ENCODE measurements around the gene TMEM17.
"Not testable (repeated sequence)": the region's sequence is repeated elsewhere in the genome, so short reads cannot be mapped to it uniquely, and the experiment has no call there.

The TMEM17 gene

GRCh38 chr2:62527478-62528210 lies 21.6 kb upstream of the TMEM17 start:
- Mint-ChIP-seq H3K27me3 (ENCODE audit: low read depth) (peaks cover 7% of the 10 kb centered on the region), H3K36me3 (ENCODE audit: low read depth) (no peaks in the 10 kb centered on the region), H3K9me3 (no peaks in the 10 kb centered on the region)

GRCh38 chr2:62526531-62527381 lies 20.8 kb upstream of the TMEM17 start:
- no peak for DNase-seq (ENCODE audit: low spot score)
- no peak overlapping the region for H3K27ac Mint-ChIP-seq
- H3K27me3 Mint-ChIP-seq (ENCODE audit: low read depth), result peaks cover 7% of the 10 kb centered on the region
- no peaks in the 10 kb centered on the region for H3K36me3 Mint-ChIP-seq (ENCODE audit: low read depth)
- no peaks in the 10 kb centered on the region for H3K9me3 Mint-ChIP-seq
- H3K4me1 Mint-ChIP-seq (ENCODE audit: low read depth), result no peaks in the 10 kb centered on the region
- no peak overlapping the region for H3K4me3 Mint-ChIP-seq

More at GRCh38 chr2:62527478-62528210, 21.6 kb upstream of the TMEM17 start:
- DNase-seq (ENCODE audit: low spot score), result no peak
- no peak overlapping the region for H3K4me3 Mint-ChIP-seq
- no peaks in the 10 kb centered on the region for H3K4me1 Mint-ChIP-seq (ENCODE audit: low read depth)
- H3K27ac Mint-ChIP-seq, result no peak overlapping the region

GRCh38 chr2:62525549-62526269 lies 19.7 kb upstream of the TMEM17 start:
- Mint-ChIP-seq H3K27me3 (ENCODE audit: low read depth) (peaks cover 7% of the 10 kb centered on the region), H3K27ac (no peak overlapping the region), H3K9me3 (no peaks in the 10 kb centered on the region), H3K4me1 (ENCODE audit: low read depth) (no peaks in the 10 kb centered on the region), H3K4me3 (no peak overlapping the region), H3K36me3 (ENCODE audit: low read depth) (no peaks in the 10 kb centered on the region)
- no peak for DNase-seq (ENCODE audit: low spot score)

GRCh38 chr2:62524293-62524941 lies 18.4 kb upstream of the TMEM17 start:
- no peaks in the 10 kb centered on the region for H3K36me3 Mint-ChIP-seq (ENCODE audit: low read depth)
- no peak for DNase-seq (ENCODE audit: low spot score)
- H3K9me3 Mint-ChIP-seq, result no peaks in the 10 kb centered on the region
- H3K27ac Mint-ChIP-seq, result no peak overlapping the region
- H3K4me3 Mint-ChIP-seq, result no peak overlapping the region
- H3K4me1 Mint-ChIP-seq (ENCODE audit: low read depth), result no peaks in the 10 kb centered on the region
- H3K27me3 Mint-ChIP-seq (ENCODE audit: low read depth), result peaks cover 2% of the 10 kb centered on the region

GRCh38 chr2:62521061-62521460 lies 15.1 kb upstream of the TMEM17 start:
- not testable (repeated sequence) for H3K27ac Mint-ChIP-seq; H3K27me3 Mint-ChIP-seq (ENCODE audit: low read depth); H3K9me3 Mint-ChIP-seq; DNase-seq (ENCODE audit: low spot score); H3K36me3 Mint-ChIP-seq (ENCODE audit: low read depth); H3K4me1 Mint-ChIP-seq (ENCODE audit: low read depth); H3K4me3 Mint-ChIP-seq

GRCh38 chr2:62512384-62512783 lies 6.4 kb upstream of the TMEM17 start:
- no peak overlapping the region for H3K4me3 Mint-ChIP-seq
- H3K36me3 Mint-ChIP-seq (ENCODE audit: low read depth), result no peaks in the 10 kb centered on the region
- DNase-seq (ENCODE audit: low spot score), result no peak
- no peak overlapping the region for H3K27ac Mint-ChIP-seq
- peaks cover 10% of the 10 kb centered on the region for H3K9me3 Mint-ChIP-seq
- H3K4me1 Mint-ChIP-seq (ENCODE audit: low read depth), result no peaks in the 10 kb centered on the region
- peaks cover 14% of the 10 kb centered on the region for H3K27me3 Mint-ChIP-seq (ENCODE audit: low read depth)

GRCh38 chr2:62511636-62512035 lies 5.6 kb upstream of the TMEM17 start:
- Mint-ChIP-seq H3K9me3 (peaks cover 3% of the 10 kb centered on the region), H3K27me3 (ENCODE audit: low read depth) (peaks cover 12% of the 10 kb centered on the region), H3K36me3 (ENCODE audit: low read depth) (no peaks in the 10 kb centered on the region), H3K27ac (no peak overlapping the region), H3K4me1 (ENCODE audit: low read depth) (peaks cover under 1% of the 10 kb centered on the region), H3K4me3 (no peak overlapping the region)
- no peak for DNase-seq (ENCODE audit: low spot score)

GRCh38 chr2:62506421-62506750 lies 391 bp upstream of the TMEM17 start:
- DNase-seq (ENCODE audit: low spot score), result no peak
- H3K36me3 Mint-ChIP-seq (ENCODE audit: low read depth), result no peaks in the 10 kb centered on the region
- peaks cover 20% of the 10 kb centered on the region for H3K27me3 Mint-ChIP-seq (ENCODE audit: low read depth)
- peak overlapping the region; percentile 78 for H3K4me3 Mint-ChIP-seq
- no peaks in the 10 kb centered on the region for H3K9me3 Mint-ChIP-seq
- H3K27ac Mint-ChIP-seq, result no peak overlapping the region
- peaks cover 7% of the 10 kb centered on the region for H3K4me1 Mint-ChIP-seq (ENCODE audit: low read depth)

- no peaks in the 10 kb centered on the region for H3K36me3 Mint-ChIP-seq (ENCODE audit: low read depth)
- peak overlapping the region; percentile 26 for H3K27ac Mint-ChIP-seq
- peak overlapping the region; percentile 78 for H3K4me3 Mint-ChIP-seq
- H3K9me3 Mint-ChIP-seq, result no peaks in the 10 kb centered on the region
- DNase-seq (ENCODE audit: low spot score), result no peak
- H3K27me3 Mint-ChIP-seq (ENCODE audit: low read depth), result peaks cover 22% of the 10 kb centered on the region
- peaks cover 7% of the 10 kb centered on the region for H3K4me1 Mint-ChIP-seq (ENCODE audit: low read depth)
These were observed 766 bp downstream of the TMEM17 start for GRCh38 chr2:62505109-62505749.

GRCh38 chr2:62504657-62505056 lies 1.3 kb downstream of the TMEM17 start:
- H3K4me1 Mint-ChIP-seq (ENCODE audit: low read depth), result peaks cover 7% of the 10 kb centered on the region
- H3K9me3 Mint-ChIP-seq, result no peaks in the 10 kb centered on the region
- H3K27ac Mint-ChIP-seq, result no peak overlapping the region
- no peaks in the 10 kb centered on the region for H3K36me3 Mint-ChIP-seq (ENCODE audit: low read depth)
- DNase-seq (ENCODE audit: low spot score), result no peak
- peak overlapping the region; percentile 78 for H3K4me3 Mint-ChIP-seq
- H3K27me3 Mint-ChIP-seq (ENCODE audit: low read depth), result peaks cover 22% of the 10 kb centered on the region

GRCh38 chr2:62501794-62502500 lies 4.0 kb downstream of the TMEM17 start:
- no peaks in the 10 kb centered on the region for H3K9me3 Mint-ChIP-seq
- H3K27me3 Mint-ChIP-seq (ENCODE audit: low read depth), result peaks cover 16% of the 10 kb centered on the region
- H3K27ac Mint-ChIP-seq, result no peak overlapping the region
- no peak overlapping the region for H3K4me3 Mint-ChIP-seq
- no peaks in the 10 kb centered on the region for H3K36me3 Mint-ChIP-seq (ENCODE audit: low read depth)
- peaks cover 7% of the 10 kb centered on the region for H3K4me1 Mint-ChIP-seq (ENCODE audit: low read depth)
- no peak for DNase-seq (ENCODE audit: low spot score)

- Mint-ChIP-seq H3K27me3 (ENCODE audit: low read depth) (peaks cover 17% of the 10 kb centered on the region), H3K27ac (no peak overlapping the region), H3K36me3 (ENCODE audit: low read depth) (no peaks in the 10 kb centered on the region), H3K9me3 (no peaks in the 10 kb centered on the region), H3K4me3 (no peak overlapping the region), H3K4me1 (ENCODE audit: low read depth) (peaks cover 2% of the 10 kb centered on the region)
- no peak for DNase-seq (ENCODE audit: low spot score)
These were observed 4.9 kb downstream of the TMEM17 start for GRCh38 chr2:62501069-62501468.

Data from T-helper 2 cell treated with Interferon-gamma antibody and Interleukin-4, amounts not matched to agents 5 μg/mL and 100 μg/mL, for 36 hours (primary cell).